HEK293 (cell line): ENCODE data around the gene RAB42.

Experiments used
- CTCF ChIA-PET: fragments of 350-600 bp; formaldehyde crosslinking; extraction: SDS; loops from one replicate; lab custom pipeline; 2021; ENCODE audit warnings: antibody characterized with exemption; lab: Yijun Ruan, JAX
- POLR2A ChIA-PET: fragments of 300-600 bp; formaldehyde crosslinking; extraction: SDS; loops from one replicate; lab custom pipeline; 2020; ENCODE audit warnings: antibody characterized with exemption, inconsistent platforms; lab: Yijun Ruan, JAX
- H3K27ac ChIP-seq: fragments of 200-500 bp; sonication (Bioruptor generic); 2 replicates; pipeline ENCODE4 v1.5.1; 2014; ENCODE audit warnings: low read depth, low read length, control low read depth, inconsistent platforms; ENCODE audit errors: extremely low read depth
- H3K36me3 ChIP-seq, 2 experiments: fragments of 200-500 bp in 1 of 2; sonication (Bioruptor generic) in 1 of 2; 1 replicate in 1 of 2; 2 replicates in 1 of 2; pipeline ENCODE4 v1.5.1; 2014 to 2017; ENCODE audit warnings: inconsistent platforms in 2 of 2, low read length in 2 of 2; ENCODE audit not compliant: control insufficient read depth in 2 of 2, insufficient read depth in 1 of 2
- H3K4me1 ChIP-seq: fragments of 200-500 bp; sonication (Bioruptor generic); 2 replicates; pipeline ENCODE4 v1.5.1; 2014; ENCODE audit warnings: mild to moderate bottlenecking, low read length, inconsistent platforms; ENCODE audit not compliant: control insufficient read depth, insufficient read depth
- H3K4me3 ChIP-seq: 2 replicates; pipeline ENCODE4 v1.5.1; 2011; ENCODE audit warnings: low read depth, mild to moderate bottlenecking, control low read depth, low read length, moderate library complexity
- H3K9me3 ChIP-seq: fragments of 200-500 bp; sonication (Bioruptor generic); 2 replicates; pipeline ENCODE4 v1.5.1; 2014; ENCODE audit warnings: low read depth, low read length, inconsistent platforms; ENCODE audit not compliant: control insufficient read depth, insufficient read depth
- BCL6B ChIP-seq: fragments of 450-650 bp; formaldehyde crosslinking; IDR thresholded peaks from 2 replicates; pipeline ENCODE4 v1.5.1; 2017; ENCODE audit warnings: missing biosample characterization, missing genetic modification characterization
- CTCF ChIP-seq: fragments of 450-650 bp; formaldehyde crosslinking; IDR thresholded peaks from 2 replicates; pipeline ENCODE4 v1.5.1; 2016; ENCODE audit warnings: missing biosample characterization, missing genetic modification characterization
- HOXD13 ChIP-seq: sonication (generic); formaldehyde crosslinking; IDR thresholded peaks from 2 replicates; pipeline ENCODE4 v1.8.0; 2022; ENCODE audit warnings: missing genetic modification reagents, borderline replicate concordance
- IKZF3 ChIP-seq: fragments of 450-650 bp; IDR thresholded peaks from 2 replicates; pipeline ENCODE4 v1.5.0; 2018; ENCODE audit warnings: missing biosample characterization, mild to moderate bottlenecking, missing genetic modification characterization, moderate library complexity
- KLF8 ChIP-seq: fragments of 450-650 bp; formaldehyde crosslinking; IDR thresholded peaks from 2 replicates; pipeline ENCODE4 v1.5.1; 2016; ENCODE audit warnings: missing biosample characterization, missing genetic modification characterization
- OSR2 ChIP-seq: fragments of 450-650 bp; formaldehyde crosslinking; IDR thresholded peaks from 2 replicates; pipeline ENCODE4 v1.5.1; 2016; ENCODE audit warnings: missing biosample characterization, missing genetic modification characterization
- SP2 ChIP-seq: fragments of 450-650 bp; formaldehyde crosslinking; IDR thresholded peaks from 2 replicates; pipeline ENCODE4 v1.5.1; 2016; ENCODE audit warnings: missing biosample characterization, missing genetic modification characterization
- ZBTB7A ChIP-seq: fragments of 450-650 bp; formaldehyde crosslinking; IDR thresholded peaks from 2 replicates; pipeline ENCODE4 v1.5.1; 2016; ENCODE audit warnings: low read depth, missing biosample characterization, missing genetic modification characterization
- ZBTB8A ChIP-seq: fragments of 450-650 bp; formaldehyde crosslinking; IDR thresholded peaks from 2 replicates; pipeline ENCODE4 v1.5.1; 2016; ENCODE audit warnings: missing biosample characterization, missing genetic modification characterization
- ZFP41 ChIP-seq: fragments of 450-650 bp; formaldehyde crosslinking; IDR thresholded peaks from 2 replicates; pipeline ENCODE4 v1.5.1; 2016; ENCODE audit warnings: missing biosample characterization, missing genetic modification characterization, borderline replicate concordance
- ZNF10 ChIP-seq: fragments of 450-650 bp; formaldehyde crosslinking; IDR thresholded peaks from 2 replicates; pipeline ENCODE4 v1.5.1; 2017; ENCODE audit warnings: missing biosample characterization, missing genetic modification characterization
- ZNF138 ChIP-seq: fragments of 450-650 bp; formaldehyde crosslinking; IDR thresholded peaks from 2 replicates; pipeline ENCODE4 v1.5.1; 2016; ENCODE audit warnings: missing biosample characterization, missing genetic modification characterization, borderline replicate concordance
- ZNF140 ChIP-seq: fragments of 450-650 bp; formaldehyde crosslinking; IDR thresholded peaks from 2 replicates; pipeline ENCODE4 v1.5.1; 2016; ENCODE audit warnings: missing biosample characterization, missing genetic modification characterization
- ZNF157 ChIP-seq: fragments of 450-650 bp; formaldehyde crosslinking; IDR thresholded peaks from 2 replicates; pipeline ENCODE4 v1.5.1; 2016; ENCODE audit warnings: missing biosample characterization, missing genetic modification characterization
- ZNF37A ChIP-seq: fragments of 450-650 bp; IDR thresholded peaks from 2 replicates; pipeline ENCODE4 v1.5.1; 2018; ENCODE audit warnings: missing biosample characterization, missing genetic modification characterization
- ZNF473 ChIP-seq: fragments of 450-650 bp; formaldehyde crosslinking; IDR thresholded peaks from 2 replicates; pipeline ENCODE4 v1.5.1; 2017; ENCODE audit warnings: missing biosample characterization, missing genetic modification characterization
- ZNF501 ChIP-seq: fragments of 450-650 bp; formaldehyde crosslinking; IDR thresholded peaks from 2 replicates; pipeline ENCODE4 v1.5.1; 2016; ENCODE audit warnings: missing biosample characterization, missing genetic modification characterization
- ZNF529 ChIP-seq: fragments of 450-650 bp; formaldehyde crosslinking; IDR thresholded peaks from 2 replicates; pipeline ENCODE4 v1.5.1; 2017; ENCODE audit warnings: missing genetic modification characterization, missing biosample characterization; ENCODE audit not compliant: insufficient replicate concordance
- ZNF580 ChIP-seq: fragments of 450-650 bp; formaldehyde crosslinking; IDR thresholded peaks from 2 replicates; pipeline ENCODE4 v1.5.1; 2016; ENCODE audit warnings: missing biosample characterization, missing genetic modification characterization
- ZNF600 ChIP-seq: fragments of 450-650 bp; formaldehyde crosslinking; IDR thresholded peaks from 2 replicates; pipeline ENCODE4 v1.5.1; 2016; ENCODE audit warnings: missing biosample characterization, missing genetic modification characterization
- ZNF621 ChIP-seq: fragments of 450-650 bp; formaldehyde crosslinking; IDR thresholded peaks from 2 replicates; pipeline ENCODE4 v1.5.1; 2017; ENCODE audit warnings: missing biosample characterization, missing genetic modification characterization
- ZNF658 ChIP-seq: fragments of 450-650 bp; formaldehyde crosslinking; IDR thresholded peaks from 2 replicates; pipeline ENCODE4; 2016; ENCODE audit warnings: missing biosample characterization, missing genetic modification characterization
- ZSCAN5A ChIP-seq: fragments of 450-650 bp; formaldehyde crosslinking; IDR thresholded peaks from 2 replicates; pipeline ENCODE4 v1.5.1; 2016; ENCODE audit warnings: missing biosample characterization, missing genetic modification characterization
- TF ChIP-seq, protein P1 (sequence below): fragments of 450-650 bp; formaldehyde crosslinking; IDR thresholded peaks from 2 replicates; pipeline ENCODE4 v1.5.1; 2016; ENCODE audit warnings: missing biosample characterization, missing genetic modification characterization
- TF ChIP-seq, protein P2 (sequence below): fragments of 450-650 bp; formaldehyde crosslinking; IDR thresholded peaks from 2 replicates; pipeline ENCODE4 v1.5.1; 2016; ENCODE audit warnings: missing biosample characterization, missing genetic modification characterization

The RAB42 gene

DNA sequence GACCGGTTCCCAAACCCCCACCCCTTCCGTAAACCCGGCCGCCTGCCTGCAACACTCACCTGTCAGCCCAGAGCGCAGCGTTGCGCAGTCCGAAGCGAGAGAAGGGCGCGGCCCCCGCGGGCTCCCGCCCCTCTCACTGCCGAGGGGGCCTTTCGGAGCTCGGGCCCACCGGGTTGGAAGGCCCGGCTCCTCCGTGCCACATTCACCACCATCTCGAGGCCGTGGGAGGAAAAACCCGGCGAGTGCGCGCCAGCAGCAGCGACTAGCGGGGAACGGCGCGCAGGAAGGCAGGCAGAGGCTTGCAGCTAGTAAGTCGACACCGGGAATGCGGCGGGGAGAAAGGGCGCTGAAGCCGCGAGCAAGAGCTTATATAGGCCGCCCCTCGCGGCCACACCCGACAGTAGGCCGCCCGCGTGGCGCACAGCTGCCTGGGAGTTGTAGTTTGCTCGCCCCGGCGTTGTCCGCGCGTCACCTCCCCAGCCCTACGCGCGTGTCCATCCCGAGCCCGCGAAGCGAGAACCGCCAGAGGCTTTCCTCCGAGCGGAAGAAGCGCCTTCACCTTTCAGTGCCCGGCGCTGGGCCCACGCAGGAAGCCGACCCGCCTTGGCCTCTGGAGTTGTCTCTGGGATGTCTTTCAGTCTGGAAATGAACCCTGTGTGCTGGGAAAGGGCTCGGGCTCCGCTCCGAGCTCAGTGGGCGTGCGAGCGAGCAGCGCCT is 10.4 kb upstream of the RAB42 start:
- no peaks in the 10 kb centered on the region; the same call in 1 of the 2 replicates for H3K4me1 ChIP-seq
- no peaks in the 10 kb centered on the region for H3K9me3 ChIP-seq
- POLR2A ChIA-PET, result interaction anchor here (0.5 to 3.3 kb wide), 77 partner anchors 9 to 1216 kb away, joined by 3 to 56 read pairs (median 4); partner anchors contain the start of genes ATP5IF1, EPB41, FAM76A and GMEB1
- peak overlapping the region; percentile 79 for H3K27ac ChIP-seq
- CTCF ChIA-PET, result interaction anchor here (0.7 to 3.5 kb wide), 15 partner anchors 13 to 1304 kb away, joined by 3 to 25 read pairs (median 4); partner anchors contain the start of gene TRNAU1AP
- peaks cover 14 to 45% of the 10 kb centered on the region in 2 experiments; a peak in 2 of 3 replicates for H3K36me3 ChIP-seq
- H3K4me3 ChIP-seq, result peak overlapping the region; percentile 74
- TF ChIP-seq ZNF138 (tag by site-specific recombination), result no peak
- TF ChIP-seq ZNF621, result no peak
- TF ChIP-seq, protein P1, sequence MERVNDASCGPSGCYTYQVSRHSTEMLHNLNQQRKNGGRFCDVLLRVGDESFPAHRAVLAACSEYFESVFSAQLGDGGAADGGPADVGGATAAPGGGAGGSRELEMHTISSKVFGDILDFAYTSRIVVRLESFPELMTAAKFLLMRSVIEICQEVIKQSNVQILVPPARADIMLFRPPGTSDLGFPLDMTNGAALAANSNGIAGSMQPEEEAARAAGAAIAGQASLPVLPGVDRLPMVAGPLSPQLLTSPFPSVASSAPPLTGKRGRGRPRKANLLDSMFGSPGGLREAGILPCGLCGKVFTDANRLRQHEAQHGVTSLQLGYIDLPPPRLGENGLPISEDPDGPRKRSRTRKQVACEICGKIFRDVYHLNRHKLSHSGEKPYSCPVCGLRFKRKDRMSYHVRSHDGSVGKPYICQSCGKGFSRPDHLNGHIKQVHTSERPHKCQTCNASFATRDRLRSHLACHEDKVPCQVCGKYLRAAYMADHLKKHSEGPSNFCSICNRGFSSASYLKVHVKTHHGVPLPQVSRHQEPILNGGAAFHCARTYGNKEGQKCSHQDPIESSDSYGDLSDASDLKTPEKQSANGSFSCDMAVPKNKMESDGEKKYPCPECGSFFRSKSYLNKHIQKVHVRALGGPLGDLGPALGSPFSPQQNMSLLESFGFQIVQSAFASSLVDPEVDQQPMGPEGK (tag by site-specific recombination), result peak; percentile 83
- TF ChIP-seq ZNF140 (tag by site-specific recombination), result no peak
- peak; percentile 81 for TF ChIP-seq CTCF
- peak; percentile 71 for TF ChIP-seq ZBTB7A
- TF ChIP-seq ZNF529, result no peak
- peak; percentile 97; the same call in 1 of the 2 replicates for TF ChIP-seq ZNF501 (tag by site-specific recombination)
- TF ChIP-seq ZNF37A, result no peak
- peak; percentile 50 for TF ChIP-seq OSR2 (tag by site-specific recombination)
- TF ChIP-seq ZNF658 (tag by site-specific recombination), result no peak
- TF ChIP-seq ZNF473, result no peak
- no peak for TF ChIP-seq HOXD13
- peak; percentile 100 for TF ChIP-seq ZBTB8A (tag by site-specific recombination)
- peak; percentile 50 for TF ChIP-seq SP2
- peak; percentile 77; the same call in 1 of the 2 replicates for TF ChIP-seq ZNF10 (tag by site-specific recombination)
- TF ChIP-seq KLF8 (tag by site-specific recombination), result peak; percentile 99
- TF ChIP-seq, protein P2, sequence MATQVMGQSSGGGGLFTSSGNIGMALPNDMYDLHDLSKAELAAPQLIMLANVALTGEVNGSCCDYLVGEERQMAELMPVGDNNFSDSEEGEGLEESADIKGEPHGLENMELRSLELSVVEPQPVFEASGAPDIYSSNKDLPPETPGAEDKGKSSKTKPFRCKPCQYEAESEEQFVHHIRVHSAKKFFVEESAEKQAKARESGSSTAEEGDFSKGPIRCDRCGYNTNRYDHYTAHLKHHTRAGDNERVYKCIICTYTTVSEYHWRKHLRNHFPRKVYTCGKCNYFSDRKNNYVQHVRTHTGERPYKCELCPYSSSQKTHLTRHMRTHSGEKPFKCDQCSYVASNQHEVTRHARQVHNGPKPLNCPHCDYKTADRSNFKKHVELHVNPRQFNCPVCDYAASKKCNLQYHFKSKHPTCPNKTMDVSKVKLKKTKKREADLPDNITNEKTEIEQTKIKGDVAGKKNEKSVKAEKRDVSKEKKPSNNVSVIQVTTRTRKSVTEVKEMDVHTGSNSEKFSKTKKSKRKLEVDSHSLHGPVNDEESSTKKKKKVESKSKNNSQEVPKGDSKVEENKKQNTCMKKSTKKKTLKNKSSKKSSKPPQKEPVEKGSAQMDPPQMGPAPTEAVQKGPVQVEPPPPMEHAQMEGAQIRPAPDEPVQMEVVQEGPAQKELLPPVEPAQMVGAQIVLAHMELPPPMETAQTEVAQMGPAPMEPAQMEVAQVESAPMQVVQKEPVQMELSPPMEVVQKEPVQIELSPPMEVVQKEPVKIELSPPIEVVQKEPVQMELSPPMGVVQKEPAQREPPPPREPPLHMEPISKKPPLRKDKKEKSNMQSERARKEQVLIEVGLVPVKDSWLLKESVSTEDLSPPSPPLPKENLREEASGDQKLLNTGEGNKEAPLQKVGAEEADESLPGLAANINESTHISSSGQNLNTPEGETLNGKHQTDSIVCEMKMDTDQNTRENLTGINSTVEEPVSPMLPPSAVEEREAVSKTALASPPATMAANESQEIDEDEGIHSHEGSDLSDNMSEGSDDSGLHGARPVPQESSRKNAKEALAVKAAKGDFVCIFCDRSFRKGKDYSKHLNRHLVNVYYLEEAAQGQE (tag by site-specific recombination), result peak; percentile 29; the same call in 1 of the 2 replicates
- 0 out of 2 replicates have a peak, but pooled peaks have one; percentile 29 for TF ChIP-seq BCL6B (tag by site-specific recombination)
- no peak for TF ChIP-seq ZNF157 (tag by site-specific recombination)
- TF ChIP-seq ZNF580, result 0 out of 2 replicates have a peak, but pooled peaks have one; percentile 56
- 0 out of 2 replicates have a peak, but pooled peaks have one; percentile 13 for TF ChIP-seq ZSCAN5A (tag by site-specific recombination)
- 0 out of 2 replicates have a peak, but pooled peaks have one; percentile 33 for TF ChIP-seq IKZF3 (tag by site-specific recombination)
- no peak; the same call in 1 of the 2 replicates for TF ChIP-seq ZFP41 (tag by site-specific recombination)
- peak; percentile 57; the same call in 1 of the 2 replicates for TF ChIP-seq ZNF600 (tag by site-specific recombination)
